ENCODE results near the gene LDB2. TPM values are rescaled to one million over a fixed set of nuclear protein-coding genes. Genes with fewer than 3 reads are reported as not detected.
A peak's percentile ranks its signal among the peaks of the same experiment; 100 is the strongest.
"Not testable (repeated sequence)": the region's sequence is repeated elsewhere in the genome, so short reads cannot be mapped to it uniquely, and the experiment has no call there.

The LDB2 gene
- polyA plus RNA-seq (2013, experiment 1 of 2; ENCODE audit: insufficient read length) = 14.4 TPM
- 17.6 TPM for polyA plus RNA-seq (2013, experiment 2 of 2; ENCODE audit: insufficient read length)

- DNase-seq = peak; percentile 89
These were observed at the start of gene LDB2 for GRCh38 chr4:16897991-16898827. LDB2 (minus strand) TSS chr4:16898645.

GRCh38 chr4:16942491-16942890, 44.0 kb upstream of the LDB2 start:
- DNase-seq = no peak

GRCh38 chr4:16939178-16939577, 40.7 kb upstream of the LDB2 start:
- DNase-seq = no peak

GRCh38 chr4:16938512-16939040, 40.1 kb upstream of the LDB2 start:
- DNase-seq = no peak

- peak; percentile 50 for DNase-seq
These were observed 33.2 kb upstream of the LDB2 start for GRCh38 chr4:16931339-16932305.

GRCh38 chr4:16926214-16926613, 27.8 kb upstream of the LDB2 start:
- DNase-seq = no peak

- not testable (repeated sequence) for DNase-seq
These were observed 20.3 kb upstream of the LDB2 start for GRCh38 chr4:16918716-16919115.

GRCh38 chr4:16916719-16917337, 18.4 kb upstream of the LDB2 start:
- DNase-seq = peak; percentile 28

GRCh38 chr4:16916031-16916430, 17.6 kb upstream of the LDB2 start:
- DNase-seq = no peak

GRCh38 chr4:16914208-16914607, 15.8 kb upstream of the LDB2 start:
- DNase-seq = peak; percentile 62

GRCh38 chr4:16912896-16913295, 14.5 kb upstream of the LDB2 start:
- DNase-seq = no peak

- DNase-seq = no peak
These were observed 10.8 kb upstream of the LDB2 start for GRCh38 chr4:16909281-16909680.

- DNase-seq = no peak
These were observed 10.1 kb upstream of the LDB2 start for GRCh38 chr4:16908377-16909021.

- DNase-seq = no peak
These were observed 1.9 kb upstream of the LDB2 start for GRCh38 chr4:16900325-16900724.

- DNase-seq = peak; percentile 69
These were observed 1.3 kb downstream of the LDB2 start for GRCh38 chr4:16896881-16897750.

- DNase-seq = peak; percentile 46
These were observed 4.0 kb downstream of the LDB2 start for GRCh38 chr4:16894406-16894805.

GRCh38 chr4:16893141-16893651, 5.2 kb downstream of the LDB2 start:
- peak; percentile 91 for DNase-seq

GRCh38 chr4:16890651-16891050, 7.8 kb downstream of the LDB2 start:
- DNase-seq = no peak

GRCh38 chr4:16889945-16890344, 8.5 kb downstream of the LDB2 start:
- no peak for DNase-seq

GRCh38 chr4:16887887-16888286, 10.6 kb downstream of the LDB2 start:
- no peak for DNase-seq

Data from fibroblast of skin of scalp (primary cell).